DMS 273 (cell line): ENCODE results near the gene RGS14.

Source experiments
- DNase-seq: peaks from one replicate; lab custom pipeline; 2025; ENCODE audit not compliant: unreplicated experiment; lab: John Stamatoyannopoulos, UW

RGS14 gene

GRCh38 chr5:177362610-177363507 lies 5.1 kb downstream of the RGS14 start:
- peak; percentile 86 for DNase-seq

GRCh38 chr5:177363565-177363964 lies 5.8 kb downstream of the RGS14 start:
- DNase-seq = no peak

GRCh38 chr5:177364159-177364962 lies 6.6 kb downstream of the RGS14 start:
- DNase-seq = no peak

GRCh38 chr5:177365845-177366527 lies 8.3 kb downstream of the RGS14 start:
- peak; percentile 62 for DNase-seq

GRCh38 chr5:177366528-177367322 lies 9.0 kb downstream of the RGS14 start:
- no peak for DNase-seq

DNA sequence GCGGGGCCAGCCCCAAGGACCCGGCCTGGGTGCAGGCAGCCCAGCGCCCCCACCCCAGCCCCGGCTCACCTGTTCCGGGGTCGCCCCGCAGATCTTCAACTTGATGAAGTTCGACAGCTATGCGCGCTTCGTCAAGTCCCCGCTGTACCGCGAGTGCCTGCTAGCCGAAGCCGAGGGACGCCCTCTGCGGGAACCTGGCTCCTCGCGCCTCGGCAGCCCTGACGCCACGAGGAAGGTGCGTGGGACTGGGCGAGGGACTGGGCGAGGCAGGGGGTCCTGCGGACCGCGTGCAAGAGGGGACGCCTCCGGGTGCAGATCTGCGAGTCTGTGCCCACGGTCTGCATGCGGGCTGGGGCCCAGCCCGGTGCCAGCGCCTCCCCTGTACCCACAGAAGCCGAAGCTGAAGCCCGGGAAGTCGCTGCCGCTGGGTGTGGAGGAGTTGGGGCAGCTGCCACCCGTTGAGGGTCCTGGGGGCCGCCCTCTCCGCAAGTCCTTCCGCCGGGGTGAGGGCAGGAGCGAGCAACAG lies 9.7 kb downstream of the RGS14 start:
- no peak for DNase-seq

GRCh38 chr5:177367981-177368868 lies 10.5 kb downstream of the RGS14 start:
- no peak for DNase-seq

DNA sequence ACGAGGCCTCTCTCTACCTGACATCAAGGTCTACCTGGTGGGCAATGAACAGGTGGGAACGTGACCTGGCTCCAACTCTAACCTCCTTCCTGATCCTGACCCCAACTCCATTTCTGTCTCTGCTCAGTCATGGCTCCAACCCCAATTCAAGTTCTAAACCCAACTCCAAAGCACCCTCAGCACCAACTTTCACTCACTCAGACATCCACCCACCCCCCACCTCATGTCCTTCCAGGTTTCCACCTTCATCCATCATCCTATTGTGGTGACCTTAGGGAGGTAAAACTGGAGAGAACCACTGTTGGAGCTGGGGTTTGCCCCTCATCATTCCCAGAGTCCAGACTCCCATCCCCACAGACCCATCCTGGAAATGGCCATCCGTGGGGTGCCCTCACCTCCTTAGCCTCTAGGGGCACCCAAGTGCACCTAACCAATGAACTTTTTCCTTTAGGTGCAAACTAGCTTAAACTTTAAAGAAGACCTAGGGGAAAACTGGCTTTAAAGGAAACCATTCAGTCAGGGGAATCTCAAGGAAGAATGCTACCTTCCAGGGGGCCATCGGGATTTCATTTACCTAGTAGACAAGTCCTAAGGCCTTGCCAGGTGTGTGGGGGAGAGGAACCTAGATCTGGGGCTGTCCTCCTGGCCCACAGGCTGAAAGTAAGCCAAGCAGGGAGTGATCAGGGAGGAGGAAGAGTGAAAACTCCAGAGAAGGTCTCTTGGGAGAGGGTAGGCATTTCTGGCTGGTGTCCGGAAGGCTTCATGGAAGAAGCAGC lies 11.3 kb downstream of the RGS14 start:
- DNase-seq = peak; percentile 84

GRCh38 chr5:177369645-177370440 lies 12.1 kb downstream of the RGS14 start:
- peak; percentile 92 for DNase-seq

DNA sequence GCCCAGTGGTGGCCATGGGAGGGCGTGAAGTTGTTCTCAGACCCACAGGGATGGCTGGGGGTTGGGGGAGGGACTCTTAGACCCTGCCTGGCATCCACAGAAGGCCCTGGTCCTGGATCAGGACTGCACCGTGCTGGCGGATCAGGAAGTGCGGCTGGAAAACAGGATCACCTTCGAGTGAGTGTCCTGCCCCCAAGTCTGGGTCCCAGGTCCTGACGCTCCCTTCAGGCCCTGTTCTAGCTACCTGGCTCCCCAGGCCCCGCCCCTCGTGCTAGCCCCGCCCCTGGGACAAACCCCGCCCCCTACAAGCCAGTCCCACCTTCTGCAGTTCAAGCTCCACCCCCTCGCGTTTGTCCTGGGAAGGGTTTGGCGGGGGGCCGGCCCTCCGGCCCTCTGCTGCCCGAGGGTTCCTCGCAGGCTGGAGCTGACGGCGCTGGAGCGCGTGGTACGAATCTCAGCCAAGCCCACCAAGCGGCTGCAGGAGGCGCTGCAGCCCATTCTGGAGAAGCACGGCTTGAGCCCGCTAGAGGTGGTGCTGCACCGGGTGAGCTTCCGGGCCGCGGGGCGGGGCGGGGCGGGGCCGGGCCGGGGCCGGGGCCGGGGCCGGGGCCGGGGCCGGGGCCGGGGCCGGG lies 12.9 kb downstream of the RGS14 start:
- DNase-seq = peak; percentile 95

- DNase-seq = no peak
Measured at GRCh38 chr5:177371120-177372033, 13.7 kb downstream of the RGS14 start.

DNA sequence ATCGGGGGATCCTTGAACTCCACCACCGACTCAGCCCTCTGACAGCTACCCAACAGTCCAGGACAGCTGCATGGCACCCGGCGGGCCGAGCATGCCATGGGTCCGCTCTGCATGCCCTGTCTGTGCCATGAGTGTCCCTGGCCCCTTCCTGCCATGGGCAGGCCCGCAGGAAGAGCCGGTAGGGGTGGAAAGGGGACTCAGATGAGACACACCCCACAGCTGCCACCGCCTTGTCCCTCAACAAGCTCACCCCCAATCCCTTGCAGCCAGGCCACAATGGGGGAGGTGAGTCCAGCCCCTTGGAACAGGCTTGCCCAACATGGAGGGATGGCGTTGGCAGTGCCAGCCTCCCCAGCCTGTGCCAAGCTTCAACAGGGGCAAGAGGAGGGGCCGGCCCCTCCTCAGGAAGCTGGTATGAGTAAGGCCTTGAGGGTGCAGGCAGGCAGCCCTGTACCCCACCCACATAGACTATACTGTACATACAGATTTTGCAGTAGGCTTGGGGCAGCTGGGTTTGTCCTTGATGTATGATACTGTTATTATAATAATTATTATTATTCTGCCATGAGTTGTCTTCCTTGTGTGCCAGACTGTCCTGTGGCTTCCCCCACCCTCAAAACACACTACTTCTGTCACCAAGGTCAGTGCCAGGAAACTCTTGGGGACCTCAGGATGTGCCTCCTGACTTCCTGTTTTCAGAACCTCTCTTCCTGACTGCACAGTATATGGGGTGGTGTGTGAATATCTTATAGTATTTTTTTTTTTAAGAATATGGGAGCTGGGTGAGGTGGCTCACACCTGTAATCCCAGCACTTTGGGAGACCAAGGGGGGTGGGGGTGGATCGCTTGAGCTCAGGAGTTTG lies 14.5 kb downstream of the RGS14 start:
- DNase-seq = no peak

- no peak for DNase-seq
Measured at GRCh38 chr5:177372910-177373309, 15.2 kb downstream of the RGS14 start.

GRCh38 chr5:177373806-177374205 lies 16.1 kb downstream of the RGS14 start:
- DNase-seq = no peak

DNA sequence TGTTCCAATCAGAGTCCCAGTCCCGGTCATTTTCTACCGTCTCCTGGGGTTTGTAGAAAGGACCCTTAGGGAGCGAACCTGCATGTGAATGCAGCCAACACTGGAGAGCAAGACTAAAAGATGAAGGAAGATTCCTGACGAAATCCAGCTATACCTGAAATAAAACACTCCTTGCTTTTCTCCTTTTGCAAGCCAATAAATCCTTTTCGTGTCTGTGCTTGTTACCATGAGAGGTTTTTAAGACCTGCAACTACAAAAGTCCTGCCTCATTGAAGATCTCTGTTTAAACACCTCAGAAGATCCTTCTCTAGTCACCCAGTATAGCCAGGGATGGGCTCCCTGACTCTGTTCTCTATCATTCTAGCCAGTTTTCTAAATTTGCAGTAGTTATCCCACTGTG lies 16.5 kb downstream of the RGS14 start:
- DNase-seq = no peak
